ENCODE results near the gene SOWAHD. TPM values are rescaled to one million over a fixed set of nuclear protein-coding genes. Genes with fewer than 3 reads are reported as not detected.

The SOWAHD gene
- polyA plus RNA-seq, 2 of the 4 experiments (the other 2 are of a cell fraction): 0.05 to 0.09 TPM

Small RNA genes within 50 kb of the gene (small RNA-seq; reads per million reads assigned to genes)
- gene SNORA69: 0 to 3.1 (median 0.06) reads per million in 6 experiments

Other genes starting within 250 kb of the SOWAHD start
- gene STEEP1, start 193.2 kb upstream of the SOWAHD start, polyA plus RNA-seq (2011; rRNA removed): 35.9 and 40.7 TPM in 2 replicates
- gene STEEP1, start 193.2 kb upstream of the SOWAHD start, polyA plus RNA-seq (2017; fragmentation: RNase III; extraction: RNeasy Plus Mini Kit Qiagen cat#74134 plus additional on column Dnase treatment): 36.6 to 37.8 TPM (median 37.3 TPM) in 3 replicates
- 109 and 113 TPM in 2 replicates for gene UBE2A, start 184.0 kb upstream of the SOWAHD start, polyA plus RNA-seq (2011; rRNA removed)
- 129 to 136 TPM (median 131 TPM) in 3 replicates for gene UBE2A, start 184.0 kb upstream of the SOWAHD start, polyA plus RNA-seq (2017; fragmentation: RNase III; extraction: RNeasy Plus Mini Kit Qiagen cat#74134 plus additional on column Dnase treatment)
- gene NKRF, start 152.2 kb upstream of the SOWAHD start, polyA plus RNA-seq (2011; rRNA removed): 14.2 and 16.2 TPM in 2 replicates
- gene NKRF, start 152.2 kb upstream of the SOWAHD start, polyA plus RNA-seq (2017; fragmentation: RNase III; extraction: RNeasy Plus Mini Kit Qiagen cat#74134 plus additional on column Dnase treatment): 13.8 to 14.7 TPM (median 14.3 TPM) in 3 replicates
- gene SEPTIN6, start 65.4 kb upstream of the SOWAHD start, polyA plus RNA-seq (2011; rRNA removed): 15.2 and 16.3 TPM in 2 replicates
- 10.7 to 14.1 TPM (median 12.9 TPM) in 3 replicates for gene SEPTIN6, start 65.4 kb upstream of the SOWAHD start, polyA plus RNA-seq (2017; fragmentation: RNase III; extraction: RNeasy Plus Mini Kit Qiagen cat#74134 plus additional on column Dnase treatment)
- 3,499 and 3,669 TPM in 2 replicates for gene RPL39, start 33.0 kb downstream of the SOWAHD start, polyA plus RNA-seq (2011; rRNA removed)
- gene RPL39, start 33.0 kb downstream of the SOWAHD start, polyA plus RNA-seq (2017; fragmentation: RNase III; extraction: RNeasy Plus Mini Kit Qiagen cat#74134 plus additional on column Dnase treatment): 4,937 to 5,260 TPM (median 4,942 TPM) in 3 replicates
- gene UPF3B, start 94.4 kb downstream of the SOWAHD start, polyA plus RNA-seq (2011; rRNA removed): 14.3 and 27.6 TPM in 2 replicates
- gene UPF3B, start 94.4 kb downstream of the SOWAHD start, polyA plus RNA-seq (2017; fragmentation: RNase III; extraction: RNeasy Plus Mini Kit Qiagen cat#74134 plus additional on column Dnase treatment): 23.9 to 26.4 TPM (median 26.1 TPM) in 3 replicates
- gene RNF113A, start 113.1 kb downstream of the SOWAHD start, polyA plus RNA-seq (2011; rRNA removed): 16.5 and 18.5 TPM in 2 replicates
- gene RNF113A, start 113.1 kb downstream of the SOWAHD start, polyA plus RNA-seq (2017; fragmentation: RNase III; extraction: RNeasy Plus Mini Kit Qiagen cat#74134 plus additional on column Dnase treatment): 17.8 to 18.6 TPM (median 18.4 TPM) in 3 replicates
- gene NDUFA1, start 113.2 kb downstream of the SOWAHD start, polyA plus RNA-seq (2011; rRNA removed): 249 and 435 TPM in 2 replicates
- gene NDUFA1, start 113.2 kb downstream of the SOWAHD start, polyA plus RNA-seq (2017; fragmentation: RNase III; extraction: RNeasy Plus Mini Kit Qiagen cat#74134 plus additional on column Dnase treatment): 432 to 469 TPM (median 449 TPM) in 3 replicates
- 0.09 TPM in 1 of 2 replicates, not detected in the other for gene AKAP14, start 137.3 kb downstream of the SOWAHD start, polyA plus RNA-seq (2011; rRNA removed)
- gene AKAP14, start 137.3 kb downstream of the SOWAHD start, polyA plus RNA-seq (2017; fragmentation: RNase III; extraction: RNeasy Plus Mini Kit Qiagen cat#74134 plus additional on column Dnase treatment): not detected in 3 replicates
- gene NKAP, start 185.2 kb downstream of the SOWAHD start, polyA plus RNA-seq (2011; rRNA removed): 7.7 and 16.9 TPM in 2 replicates
- gene NKAP, start 185.2 kb downstream of the SOWAHD start, polyA plus RNA-seq (2017; fragmentation: RNase III; extraction: RNeasy Plus Mini Kit Qiagen cat#74134 plus additional on column Dnase treatment): 5.9 to 6.6 TPM (median 6.3 TPM) in 3 replicates